GM21737 (cell line): Measurements from ENCODE around the gene DNAI2.

Source experiments
- ATAC-seq: cut with Tn5 transposase; IDR thresholded peaks from one replicate; pipeline ENCODE4 v1.9.1; 2021; ENCODE audit warnings: mild to moderate bottlenecking, moderate library complexity; ENCODE audit not compliant: unreplicated experiment

DNAI2 gene

GRCh38 chr17:74274060-74274708 lies at the start of gene DNAI2:
TSS of gene DNAI2 (plus strand) at chr17:74274234. CDS start at chr17:74281818, 7,584 bp downstream.
- no peak for ATAC-seq

GRCh38 chr17:74224959-74225725 lies 48.9 kb upstream of the DNAI2 start:
- ATAC-seq, result no peak

GRCh38 chr17:74226252-74226651 lies 47.8 kb upstream of the DNAI2 start:
- ATAC-seq, result no peak

GRCh38 chr17:74227271-74228080 lies 46.6 kb upstream of the DNAI2 start:
- no peak for ATAC-seq

- ATAC-seq, result no peak
Measured at GRCh38 chr17:74228306-74228978, 45.6 kb upstream of the DNAI2 start.

- ATAC-seq, result no peak
Measured at GRCh38 chr17:74230896-74231295, 43.1 kb upstream of the DNAI2 start.

GRCh38 chr17:74231928-74232907 lies 41.8 kb upstream of the DNAI2 start:
- ATAC-seq, result no peak

GRCh38 chr17:74233937-74234336 lies 40.1 kb upstream of the DNAI2 start:
- no peak for ATAC-seq

- no peak for ATAC-seq
Measured at GRCh38 chr17:74234486-74234885, 39.5 kb upstream of the DNAI2 start.

- no peak for ATAC-seq
Measured at GRCh38 chr17:74235040-74235581, 38.9 kb upstream of the DNAI2 start.

- no peak for ATAC-seq
Measured at GRCh38 chr17:74235911-74236371, 38.1 kb upstream of the DNAI2 start.

- ATAC-seq, result no peak
Measured at GRCh38 chr17:74237321-74237720, 36.7 kb upstream of the DNAI2 start.

- ATAC-seq, result no peak
Measured at GRCh38 chr17:74239172-74239571, 34.9 kb upstream of the DNAI2 start.

- no peak for ATAC-seq
Measured at GRCh38 chr17:74240618-74241205, 33.3 kb upstream of the DNAI2 start.

- no peak for ATAC-seq
Measured at GRCh38 chr17:74241431-74241830, 32.6 kb upstream of the DNAI2 start.

GRCh38 chr17:74241847-74242246 lies 32.2 kb upstream of the DNAI2 start:
- ATAC-seq, result no peak

- ATAC-seq, result no peak
Measured at GRCh38 chr17:74243013-74243755, 30.9 kb upstream of the DNAI2 start.

GRCh38 chr17:74244128-74244527 lies 29.9 kb upstream of the DNAI2 start:
- ATAC-seq, result no peak
